ENCODE data around the gene TGM2.

DNA sequence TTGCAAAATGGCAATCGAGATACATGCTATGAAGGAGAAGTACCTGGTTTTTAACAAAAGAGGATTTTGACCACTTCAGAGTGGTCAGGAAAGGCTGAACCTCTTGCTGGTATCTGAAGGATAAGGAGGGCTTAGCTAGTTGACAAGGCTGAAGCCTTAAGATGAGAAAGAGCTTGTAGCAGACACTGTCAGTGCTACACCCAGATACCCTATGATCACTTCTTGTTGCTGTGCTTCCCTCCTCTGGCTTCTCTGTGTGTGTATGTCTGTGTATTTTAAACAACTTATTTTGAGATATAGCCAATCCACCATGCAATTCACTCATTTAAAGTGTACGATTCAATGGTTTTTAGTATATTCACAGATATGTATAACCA lies 38.9 kb upstream of the TGM2 start:
- TF ChIP-seq ESRRA (IDR thresholded peaks at IDR 0.05; ENCODE audit: borderline replicate concordance, low read length), result no peak
- TF ChIP-seq REST (IDR thresholded peaks at IDR 0.05), result no peak
- TF ChIP-seq, protein P1, sequence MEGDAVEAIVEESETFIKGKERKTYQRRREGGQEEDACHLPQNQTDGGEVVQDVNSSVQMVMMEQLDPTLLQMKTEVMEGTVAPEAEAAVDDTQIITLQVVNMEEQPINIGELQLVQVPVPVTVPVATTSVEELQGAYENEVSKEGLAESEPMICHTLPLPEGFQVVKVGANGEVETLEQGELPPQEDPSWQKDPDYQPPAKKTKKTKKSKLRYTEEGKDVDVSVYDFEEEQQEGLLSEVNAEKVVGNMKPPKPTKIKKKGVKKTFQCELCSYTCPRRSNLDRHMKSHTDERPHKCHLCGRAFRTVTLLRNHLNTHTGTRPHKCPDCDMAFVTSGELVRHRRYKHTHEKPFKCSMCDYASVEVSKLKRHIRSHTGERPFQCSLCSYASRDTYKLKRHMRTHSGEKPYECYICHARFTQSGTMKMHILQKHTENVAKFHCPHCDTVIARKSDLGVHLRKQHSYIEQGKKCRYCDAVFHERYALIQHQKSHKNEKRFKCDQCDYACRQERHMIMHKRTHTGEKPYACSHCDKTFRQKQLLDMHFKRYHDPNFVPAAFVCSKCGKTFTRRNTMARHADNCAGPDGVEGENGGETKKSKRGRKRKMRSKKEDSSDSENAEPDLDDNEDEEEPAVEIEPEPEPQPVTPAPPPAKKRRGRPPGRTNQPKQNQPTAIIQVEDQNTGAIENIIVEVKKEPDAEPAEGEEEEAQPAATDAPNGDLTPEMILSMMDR (IDR thresholded peaks at IDR 0.05), result no peak
- TF ChIP-seq, protein P2, sequence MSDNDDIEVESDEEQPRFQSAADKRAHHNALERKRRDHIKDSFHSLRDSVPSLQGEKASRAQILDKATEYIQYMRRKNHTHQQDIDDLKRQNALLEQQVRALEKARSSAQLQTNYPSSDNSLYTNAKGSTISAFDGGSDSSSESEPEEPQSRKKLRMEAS (IDR thresholded peaks at IDR 0.05), result no peak
- no peak for TF ChIP-seq NPAS2 (CRISPR knock-in tag; IDR thresholded peaks at IDR 0.05; ENCODE audit: borderline replicate concordance)
- TF ChIP-seq SMC3 (IDR thresholded peaks at IDR 0.05), result no peak
- TF ChIP-seq MYC (IDR thresholded peaks at IDR 0.05; ENCODE audit: borderline replicate concordance, low read length), result no peak
- TF ChIP-seq POLR2A (IDR thresholded peaks at IDR 0.05; ENCODE audit: low read length), result no peak
- no peak for TF ChIP-seq KDM5A (IDR thresholded peaks at IDR 0.05)
- TF ChIP-seq NFE2L2 (conservative IDR thresholded peaks at IDR 0.05; ENCODE audit: low read length), result no peak
- TF ChIP-seq HMGXB4 (CRISPR knock-in tag; IDR thresholded peaks at IDR 0.05; ENCODE audit: borderline replicate concordance), result no peak
- TF ChIP-seq TP53 (CRISPR knock-in tag; IDR thresholded peaks at IDR 0.05), result no peak
- no peak for TF ChIP-seq RAD21 (conservative IDR thresholded peaks at IDR 0.05 in 1 of 2, IDR thresholded peaks at IDR 0.05 in 1 of 2)
